OCI-LY3 (cell line): ENCODE measurements around the gene CSKMT.

Source experiments
- H2AFZ ChIP-seq: fragments of 200-600, 300-600 bp; shearing (Covaris generic); 2 replicates; pipeline ENCODE4 v1.6.0; 2014; ENCODE audit warnings: antibody characterized with exemption, low read depth, low read length
- H3K27ac ChIP-seq: fragments of 200-600, 300-600 bp; sonication (generic); 2 replicates; pipeline ENCODE4 v1.5.1; 2014; ENCODE audit warnings: mild to moderate bottlenecking, low read length, moderate library complexity, mixed read lengths
- H3K27me3 ChIP-seq: fragments of 200-600, 300-600 bp; sonication (generic); 2 replicates; pipeline ENCODE4 v1.6.1; 2014; ENCODE audit warnings: low read depth, low read length, mixed read lengths
- H3K36me3 ChIP-seq: fragments of 200-600, 300-600 bp; sonication (generic); replicated peaks from 2 replicates; pipeline ENCODE3; 2014; ENCODE audit warnings: low read depth, low read length, mixed read lengths
- H3K4me1 ChIP-seq: fragments of 300-600, 200-600 bp; sonication (generic); 2 replicates; pipeline ENCODE4 v1.6.1; 2014; ENCODE audit warnings: low read length, mixed read lengths
- H3K4me2 ChIP-seq: fragments of 200-600, 300-600 bp; sonication (generic); 2 replicates; pipeline ENCODE4 v1.6.1; 2014; ENCODE audit warnings: low read length, mixed read lengths
- H3K4me3 ChIP-seq: fragments of 300-600, 200-600 bp; sonication (generic); 2 replicates; pipeline ENCODE4 v1.5.1; 2014; ENCODE audit warnings: antibody characterized with exemption, mild to moderate bottlenecking, low read length, moderate library complexity
- H3K79me2 ChIP-seq: fragments of 300-600, 200-600 bp; shearing (Covaris generic); 2 replicates; pipeline ENCODE4 v1.6.1; 2014; ENCODE audit warnings: mild to moderate bottlenecking, low read length, mixed read lengths
- H3K9ac ChIP-seq: fragments of 300-600, 200-600 bp; shearing (Covaris generic); 2 replicates; pipeline ENCODE4 v1.6.0; 2014; ENCODE audit warnings: mild to moderate bottlenecking, low read length, moderate library complexity
- H3K9me3 ChIP-seq: fragments of 200-600, 300-600 bp; shearing (Covaris generic); 2 replicates; pipeline ENCODE4 v1.6.1; 2014; ENCODE audit warnings: low read length, mixed read lengths; ENCODE audit not compliant: insufficient read depth
- H4K20me1 ChIP-seq: fragments of 200-600, 300-600 bp; sonication (generic); 2 replicates; pipeline ENCODE4 v1.6.1; 2016; ENCODE audit warnings: low read length, mixed read lengths; ENCODE audit not compliant: insufficient read depth
- CTCF ChIP-seq: fragments of 200-600, 300-600 bp; sonication (generic); IDR thresholded peaks from 2 replicates; pipeline ENCODE4 v1.5.1; 2014; ENCODE audit warnings: antibody characterized with exemption, low read length, low read depth
- EZH2phosphoT487 ChIP-seq: fragments of 200-600 bp; shearing (Covaris generic); IDR thresholded peaks from 2 replicates; pipeline ENCODE4 v1.6.1; 2018; ENCODE audit warnings: antibody characterized with exemption, mixed run types, low read depth

Gene CSKMT

GRCh38 chr11:62712861-62713260 lies 47.7 kb downstream of the CSKMT start:
- Histone ChIP-seq H2AFZ (no peak overlapping the region), H4K20me1 (no peaks in the 10 kb centered on the region), H3K4me2 (no peak overlapping the region), H3K27me3 (no peaks in the 10 kb centered on the region), H3K4me3 (no peak overlapping the region), H3K9me3 (no peaks in the 10 kb centered on the region), H3K4me1 (peaks cover 16% of the 10 kb centered on the region), H3K27ac (peak overlapping the region; percentile 21), H3K36me3 (peaks cover 80% of the 10 kb centered on the region), H3K79me2 (peaks cover 34% of the 10 kb centered on the region), H3K9ac (no peak overlapping the region)
- TF ChIP-seq CTCF (no peak), EZH2phosphoT487 (no peak)

- Histone ChIP-seq H4K20me1 (no peaks in the 10 kb centered on the region), H3K4me2 (no peak overlapping the region)
These were observed 48.2 kb downstream of the CSKMT start for GRCh38 chr11:62713343-62713742.

GRCh38 chr11:62715150-62716130 lies 50.3 kb downstream of the CSKMT start:
- no peaks in the 10 kb centered on the region for H4K20me1 ChIP-seq
- peaks cover 51% of the 10 kb centered on the region for H3K79me2 ChIP-seq
- H3K9ac ChIP-seq: no peak overlapping the region
- no peak overlapping the region for H3K4me3 ChIP-seq
- H3K4me2 ChIP-seq: no peak overlapping the region
- H2AFZ ChIP-seq: no peak overlapping the region
- peaks cover 84% of the 10 kb centered on the region for H3K36me3 ChIP-seq
- H3K27me3 ChIP-seq: no peaks in the 10 kb centered on the region
- no peaks in the 10 kb centered on the region for H3K9me3 ChIP-seq
- no peaks in the 10 kb centered on the region for H3K4me1 ChIP-seq
- H3K27ac ChIP-seq: no peak overlapping the region
- TF ChIP-seq CTCF (no peak), EZH2phosphoT487 (no peak)

More at GRCh38 chr11:62713343-62713742, 48.2 kb downstream of the CSKMT start:
- Histone ChIP-seq H3K9ac (no peak overlapping the region), H3K9me3 (no peaks in the 10 kb centered on the region), H3K36me3 (peaks cover 80% of the 10 kb centered on the region), H3K27ac (0 out of 2 replicates have a peak overlapping the region, but pooled peaks have one; percentile 21), H3K27me3 (no peaks in the 10 kb centered on the region), H2AFZ (no peak overlapping the region), H3K4me1 (peaks cover 16% of the 10 kb centered on the region), H3K4me3 (no peak overlapping the region), H3K79me2 (peaks cover 36% of the 10 kb centered on the region)
- TF ChIP-seq EZH2phosphoT487: no peak

GRCh38 chr11:62716206-62716605 lies 51.1 kb downstream of the CSKMT start:
- Histone ChIP-seq H3K36me3 (peaks cover 84% of the 10 kb centered on the region), H3K9me3 (no peaks in the 10 kb centered on the region), H4K20me1 (no peaks in the 10 kb centered on the region), H3K27me3 (no peaks in the 10 kb centered on the region), H3K4me1 (no peaks in the 10 kb centered on the region), H3K9ac (no peak overlapping the region), H2AFZ (no peak overlapping the region), H3K4me3 (no peak overlapping the region), H3K4me2 (no peak overlapping the region), H3K79me2 (peaks cover 57% of the 10 kb centered on the region), H3K27ac (no peak overlapping the region)
- TF ChIP-seq EZH2phosphoT487 (no peak), CTCF (no peak)
